ENCODE data around the gene NTM. TPM values are rescaled to one million over a fixed set of nuclear protein-coding genes. Genes with fewer than 3 reads are reported as not detected.

The NTM gene
- polyA plus RNA-seq, 1 donor (not counting 4 experiments of a cell fraction or from before 2014, with no cell fraction given): 47.9 TPM

GRCh38 chr11:131592152-131592551 is 221.7 kb downstream of the NTM start:
- Histone ChIP-seq H4K20me1 (ENCODE audit: control insufficient read depth, extremely low read depth, insufficient read depth, low read length) (no peaks in the 10 kb centered on the region), H3K36me3 (ENCODE audit: control insufficient read depth in 2 of 2, extremely low read depth in 1 of 2, insufficient read depth in 2 of 2, low read length in 2 of 2) (no peaks in the 10 kb centered on the region), H3K4me2 (ENCODE audit: control insufficient read depth, extremely low read depth, insufficient read depth, low read depth, low read length) (no peak overlapping the region), H3K9ac (ENCODE audit: control insufficient read depth, extremely low read depth, insufficient read depth, low read length) (no peak overlapping the region), H3K27me3 (ENCODE audit: control insufficient read depth, extremely low read depth, insufficient read depth, low read length) (no peaks in the 10 kb centered on the region), H3K9me3 (ENCODE audit: control insufficient read depth, low read depth, low read length) (no peaks in the 10 kb centered on the region), H3K4me1 (ENCODE audit: control insufficient read depth, extremely low read depth, insufficient read depth, low read length) (no peaks in the 10 kb centered on the region), H3K79me2 (ENCODE audit: control insufficient read depth, insufficient read depth, low read length) (no peaks in the 10 kb centered on the region), H3K4me3 (ENCODE audit: control insufficient read depth in 2 of 3, extremely low read depth in 1 of 3, insufficient read depth in 2 of 3, low read depth in 1 of 3, low read length in 3 of 3) (no peak overlapping the region), H2AFZ (ENCODE audit: control insufficient read depth, low read length) (no peak overlapping the region), H3K9me1 (ENCODE audit: control insufficient read depth, extremely low read depth, insufficient read depth, low read length) (no peaks in the 10 kb centered on the region), H3K27ac (ENCODE audit: control insufficient read depth, insufficient read depth, low read length) (no peak overlapping the region)
- no peak for TF ChIP-seq CTCF (optimal IDR thresholded peaks at IDR 0.05 in 1 of 3, IDR thresholded peaks at IDR 0.05 in 1 of 3, conservative IDR thresholded peaks at IDR 0.05 in 1 of 3; ENCODE audit: extremely low read depth in 1 of 3, insufficient read depth in 2 of 3, low read length in 3 of 3)
- TF ChIP-seq EZH2 (IDR thresholded peaks at IDR 0.05; ENCODE audit: low read length): no peak
- DNase-seq (ENCODE audit: low read depth, low spot score): no peak
- no peak for FAIRE-seq
- dilution Hi-C loops (cut with MboI; ENCODE audit: extremely low pct_ligation_motif_present, low sequenced_read_pairs): no loop called here

GRCh38 chr11:131592734-131593133 is 222.3 kb downstream of the NTM start:
- H3K9me1 ChIP-seq (ENCODE audit: control insufficient read depth, extremely low read depth, insufficient read depth, low read length): no peaks in the 10 kb centered on the region
- H4K20me1 ChIP-seq (ENCODE audit: control insufficient read depth, extremely low read depth, insufficient read depth, low read length): no peaks in the 10 kb centered on the region
- no peak overlapping the region for H3K27ac ChIP-seq (ENCODE audit: control insufficient read depth, insufficient read depth, low read length)
- no peaks in the 10 kb centered on the region for H3K9me3 ChIP-seq (ENCODE audit: control insufficient read depth, low read depth, low read length)
- H3K9ac ChIP-seq (ENCODE audit: control insufficient read depth, extremely low read depth, insufficient read depth, low read length): no peak overlapping the region
- no peaks in the 10 kb centered on the region for H3K79me2 ChIP-seq (ENCODE audit: control insufficient read depth, insufficient read depth, low read length)
- no peaks in the 10 kb centered on the region for H3K4me1 ChIP-seq (ENCODE audit: control insufficient read depth, extremely low read depth, insufficient read depth, low read length)
- no peak overlapping the region for H3K4me2 ChIP-seq (ENCODE audit: control insufficient read depth, extremely low read depth, insufficient read depth, low read depth, low read length)
- no peak overlapping the region for H3K4me3 ChIP-seq (ENCODE audit: control insufficient read depth in 2 of 3, extremely low read depth in 1 of 3, insufficient read depth in 2 of 3, low read depth in 1 of 3, low read length in 3 of 3)
- no peak overlapping the region for H2AFZ ChIP-seq (ENCODE audit: control insufficient read depth, low read length)
- no peak for FAIRE-seq
- DNase-seq (ENCODE audit: low read depth, low spot score): no peak
- dilution Hi-C loops (cut with MboI; ENCODE audit: extremely low pct_ligation_motif_present, low sequenced_read_pairs): no loop called here
- TF ChIP-seq EZH2 (IDR thresholded peaks at IDR 0.05; ENCODE audit: low read length): no peak
- no peak for TF ChIP-seq CTCF (optimal IDR thresholded peaks at IDR 0.05 in 1 of 3, IDR thresholded peaks at IDR 0.05 in 1 of 3, conservative IDR thresholded peaks at IDR 0.05 in 1 of 3; ENCODE audit: extremely low read depth in 1 of 3, insufficient read depth in 2 of 3, low read length in 3 of 3)
- no peaks in the 10 kb centered on the region for H3K36me3 ChIP-seq (ENCODE audit: control insufficient read depth in 2 of 2, extremely low read depth in 1 of 2, insufficient read depth in 2 of 2, low read length in 2 of 2)
- no peaks in the 10 kb centered on the region for H3K27me3 ChIP-seq (ENCODE audit: control insufficient read depth, extremely low read depth, insufficient read depth, low read length)
